Osteoblast (primary cell): ENCODE measurements around the gene LRMDA. TPM values are rescaled to one million over a fixed set of nuclear protein-coding genes. Genes with fewer than 3 reads are reported as not detected.

ENCODE experiments used
- DNase-seq: peaks from one replicate; pipeline ENCODE4 v3.0.0; 2011; ENCODE audit warnings: low spot score, mixed read lengths; ENCODE audit not compliant: insufficient read length; ENCODE audit errors: missing footprints
- H2AFZ ChIP-seq: 2 replicates; pipeline ENCODE4 v1.6.0; 2011; ENCODE audit warnings: mild to moderate bottlenecking, low read length
- H3K27ac ChIP-seq: 2 replicates; pipeline ENCODE4 v1.5.1; 2011; ENCODE audit warnings: mild to moderate bottlenecking, low read depth, low read length, moderate library complexity
- H3K27me3 ChIP-seq: 2 replicates; pipeline ENCODE4 v1.6.0; 2012; ENCODE audit warnings: mild to moderate bottlenecking, control low read depth, inconsistent platforms, low read length, moderate library complexity; ENCODE audit not compliant: insufficient read depth
- H3K36me3 ChIP-seq: 2 replicates; pipeline ENCODE4 v1.5.1; 2011; ENCODE audit warnings: mild to moderate bottlenecking, low read length, control low read depth, moderate library complexity; ENCODE audit not compliant: insufficient read depth
- H3K4me1 ChIP-seq: 2 replicates; pipeline ENCODE4 v1.5.1; 2011; ENCODE audit warnings: mild to moderate bottlenecking, low read length, control low read depth, moderate library complexity; ENCODE audit not compliant: insufficient read depth
- H3K4me2 ChIP-seq: 2 replicates; pipeline ENCODE4 v1.6.0; 2011; ENCODE audit warnings: mild to moderate bottlenecking, low read length; ENCODE audit not compliant: insufficient read depth
- H3K4me3 ChIP-seq: fragments of 200-600 bp; sonication (generic); 3 replicates; pipeline ENCODE4 v1.5.1; 2012; ENCODE audit warnings: mild to moderate bottlenecking, low read length, inconsistent platforms; ENCODE audit not compliant: insufficient read depth
- H3K79me2 ChIP-seq: 2 replicates; pipeline ENCODE4 v1.6.0; 2012; ENCODE audit warnings: mild to moderate bottlenecking, low read length, control low read depth, inconsistent platforms; ENCODE audit not compliant: insufficient read depth
- H3K9me3 ChIP-seq: 2 replicates; pipeline ENCODE4 v1.5.1; 2011; ENCODE audit warnings: low read depth, low read length, control low read depth
- H4K20me1 ChIP-seq: 2 replicates; pipeline ENCODE4 v1.6.0; 2012; ENCODE audit warnings: mild to moderate bottlenecking, low read length, control low read depth; ENCODE audit not compliant: insufficient read depth
- total RNA-seq: library from RNA; depleted of rRNA; stranded (reverse); fragments of >200 nt; gene quantifications from 2 replicates; pipeline ENCODE4 v1.2.3, GENCODE V29; 2012
- TF ChIP-seq, protein P1 (sequence below): IDR thresholded peaks from 2 replicates; pipeline ENCODE4 v1.5.1; 2011; ENCODE audit warnings: mild to moderate bottlenecking, low read depth, low read length, moderate library complexity; ENCODE audit errors: extremely low read depth

Gene LRMDA
- total RNA-seq, 1 donor, result 18.5 TPM

DNA sequence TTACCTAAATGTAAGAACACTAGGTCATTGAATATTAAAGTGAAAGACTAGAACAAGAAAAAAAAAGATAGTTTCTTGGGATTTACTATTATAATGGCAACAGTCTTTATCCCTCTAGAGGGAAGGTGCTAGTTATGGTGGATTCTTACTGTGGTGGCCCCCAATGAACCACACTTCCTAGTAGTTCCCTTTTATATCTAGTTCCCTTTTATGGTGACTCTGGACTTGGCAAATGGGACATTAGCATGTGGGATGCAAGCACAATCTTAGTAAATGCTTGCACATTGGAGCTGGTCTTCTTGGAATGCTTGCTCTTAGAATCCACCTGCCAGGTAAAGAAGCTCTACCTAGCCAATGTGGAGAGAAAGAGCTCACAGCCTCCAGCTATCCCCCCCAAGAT, 430.2 kb downstream of the LRMDA start:
- no peak overlapping the region for H3K4me3 ChIP-seq
- no peaks in the 10 kb centered on the region for H3K4me1 ChIP-seq
- H3K36me3 ChIP-seq, result no peaks in the 10 kb centered on the region
- no peaks in the 10 kb centered on the region for H4K20me1 ChIP-seq
- H3K4me2 ChIP-seq, result no peak overlapping the region
- DNase-seq, result no peak
- H2AFZ ChIP-seq, result no peak overlapping the region
- no peaks in the 10 kb centered on the region for H3K27me3 ChIP-seq
- no peaks in the 10 kb centered on the region for H3K79me2 ChIP-seq
- no peaks in the 10 kb centered on the region for H3K9me3 ChIP-seq
- H3K27ac ChIP-seq, result no peak overlapping the region
- TF ChIP-seq, protein P1, sequence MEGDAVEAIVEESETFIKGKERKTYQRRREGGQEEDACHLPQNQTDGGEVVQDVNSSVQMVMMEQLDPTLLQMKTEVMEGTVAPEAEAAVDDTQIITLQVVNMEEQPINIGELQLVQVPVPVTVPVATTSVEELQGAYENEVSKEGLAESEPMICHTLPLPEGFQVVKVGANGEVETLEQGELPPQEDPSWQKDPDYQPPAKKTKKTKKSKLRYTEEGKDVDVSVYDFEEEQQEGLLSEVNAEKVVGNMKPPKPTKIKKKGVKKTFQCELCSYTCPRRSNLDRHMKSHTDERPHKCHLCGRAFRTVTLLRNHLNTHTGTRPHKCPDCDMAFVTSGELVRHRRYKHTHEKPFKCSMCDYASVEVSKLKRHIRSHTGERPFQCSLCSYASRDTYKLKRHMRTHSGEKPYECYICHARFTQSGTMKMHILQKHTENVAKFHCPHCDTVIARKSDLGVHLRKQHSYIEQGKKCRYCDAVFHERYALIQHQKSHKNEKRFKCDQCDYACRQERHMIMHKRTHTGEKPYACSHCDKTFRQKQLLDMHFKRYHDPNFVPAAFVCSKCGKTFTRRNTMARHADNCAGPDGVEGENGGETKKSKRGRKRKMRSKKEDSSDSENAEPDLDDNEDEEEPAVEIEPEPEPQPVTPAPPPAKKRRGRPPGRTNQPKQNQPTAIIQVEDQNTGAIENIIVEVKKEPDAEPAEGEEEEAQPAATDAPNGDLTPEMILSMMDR, result no peak

DNA sequence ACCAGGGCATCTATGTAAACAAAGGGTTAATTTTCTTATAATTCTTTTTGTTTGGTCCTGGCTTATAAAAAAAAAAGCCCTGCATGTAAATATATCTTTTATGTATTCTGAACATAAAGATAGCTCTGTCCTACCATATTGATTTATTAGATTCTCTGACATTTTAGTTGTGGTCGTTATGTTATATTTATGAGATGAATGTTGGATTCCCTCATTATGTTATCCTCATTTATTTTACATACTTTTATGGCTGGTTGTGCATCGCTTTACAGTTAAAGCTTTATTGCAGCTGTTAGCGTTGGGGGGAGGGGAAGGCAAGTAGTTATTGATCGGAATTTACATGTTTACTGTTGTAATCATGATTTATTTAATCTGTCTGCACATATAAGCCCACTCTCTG, 431.5 kb downstream of the LRMDA start:
- Histone ChIP-seq H3K27me3 (no peaks in the 10 kb centered on the region), H3K4me1 (no peaks in the 10 kb centered on the region), H3K4me3 (no peak overlapping the region), H3K9me3 (no peaks in the 10 kb centered on the region), H3K79me2 (no peaks in the 10 kb centered on the region), H4K20me1 (no peaks in the 10 kb centered on the region), H3K4me2 (no peak overlapping the region), H2AFZ (no peak overlapping the region), H3K36me3 (no peaks in the 10 kb centered on the region), H3K27ac (no peak overlapping the region)
- TF ChIP-seq, protein P1, result no peak
- DNase-seq, result no peak

DNA sequence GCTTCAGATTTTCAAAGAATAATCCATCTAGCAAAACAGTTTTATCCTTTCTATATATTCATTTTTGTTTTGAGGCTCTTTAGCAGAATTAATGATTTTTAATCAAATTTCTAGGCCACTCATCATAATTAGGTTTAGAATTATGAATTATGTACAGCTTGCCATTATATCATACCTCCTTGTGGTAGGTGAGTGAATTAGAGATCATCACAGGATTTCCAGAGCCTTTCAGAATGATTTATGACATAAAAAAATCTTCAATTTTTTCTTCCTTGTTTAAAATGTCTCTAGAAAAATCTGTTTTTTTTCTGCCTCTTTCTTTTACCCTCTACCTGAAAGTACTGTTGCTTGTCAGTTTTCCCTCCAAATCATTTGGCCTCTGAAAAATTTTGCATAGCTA, 433.3 kb downstream of the LRMDA start:
- no peak overlapping the region for H3K27ac ChIP-seq
- no peak for DNase-seq
- H3K9me3 ChIP-seq, result no peaks in the 10 kb centered on the region
- no peak overlapping the region for H3K4me2 ChIP-seq
- TF ChIP-seq, protein P1, result no peak
- H4K20me1 ChIP-seq, result no peaks in the 10 kb centered on the region
- H3K36me3 ChIP-seq, result no peaks in the 10 kb centered on the region
- no peaks in the 10 kb centered on the region for H3K79me2 ChIP-seq
- H3K4me3 ChIP-seq, result no peak overlapping the region
- H3K4me1 ChIP-seq, result no peaks in the 10 kb centered on the region
- H3K27me3 ChIP-seq, result no peaks in the 10 kb centered on the region
- H2AFZ ChIP-seq, result no peak overlapping the region

DNA sequence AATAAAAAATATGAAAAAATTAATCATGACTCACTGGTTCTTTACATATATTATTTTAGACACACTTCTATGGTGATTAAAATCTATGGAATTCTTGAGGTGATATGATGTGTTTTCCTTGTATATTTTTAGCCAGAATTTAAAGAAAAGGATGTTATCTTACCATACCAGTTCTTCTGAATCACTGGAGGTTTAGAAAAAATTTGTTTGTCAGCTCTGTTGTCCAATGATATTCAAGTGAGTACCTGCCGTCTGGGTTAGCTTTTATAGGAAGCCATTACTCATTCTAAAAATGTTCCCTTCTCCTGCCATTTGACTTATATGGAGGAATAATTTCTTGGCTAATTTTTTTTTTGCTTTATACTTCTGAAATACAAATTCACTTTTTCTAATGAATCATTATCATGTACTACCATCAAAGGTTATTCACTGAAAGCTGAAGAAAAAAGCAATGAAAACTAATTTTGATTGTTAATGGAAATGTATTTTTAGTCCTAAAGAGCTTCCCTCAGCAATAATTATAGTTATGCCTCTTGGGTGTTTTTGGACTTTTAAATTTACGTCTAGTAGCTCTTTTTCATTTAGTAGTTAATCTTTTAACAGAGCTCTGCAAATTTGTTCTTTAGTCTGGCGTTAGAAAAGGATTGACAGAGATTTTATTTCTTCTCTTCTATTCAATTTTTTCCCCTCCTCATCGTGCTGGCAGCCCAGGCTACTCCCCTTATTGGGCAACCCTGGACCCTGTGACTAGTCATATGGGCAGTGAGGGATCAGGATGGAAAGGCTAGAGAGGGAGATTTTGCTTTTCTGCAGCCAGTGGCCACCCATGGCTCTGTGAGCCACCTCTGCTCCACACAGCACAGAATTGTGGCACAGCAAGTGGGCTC, 434.2 kb downstream of the LRMDA start:
- TF ChIP-seq, protein P1, result no peak
- H3K4me1 ChIP-seq, result no peaks in the 10 kb centered on the region
- no peak overlapping the region for H3K27ac ChIP-seq
- H3K27me3 ChIP-seq, result no peaks in the 10 kb centered on the region
- no peaks in the 10 kb centered on the region for H3K9me3 ChIP-seq
- H3K4me3 ChIP-seq, result no peak overlapping the region
- H3K79me2 ChIP-seq, result no peaks in the 10 kb centered on the region
- H2AFZ ChIP-seq, result no peak overlapping the region
- H3K36me3 ChIP-seq, result no peaks in the 10 kb centered on the region
- no peaks in the 10 kb centered on the region for H4K20me1 ChIP-seq
- DNase-seq, result no peak
- no peak overlapping the region for H3K4me2 ChIP-seq
